AG09319 (cell line): ENCODE data around the gene CTTNBP2NL.
A peak's percentile ranks its signal among the peaks of the same experiment; 100 is the strongest.
"Not testable (repeated sequence)": the region's sequence is repeated elsewhere in the genome, so short reads cannot be mapped to it uniquely, and the experiment has no call there.

Source experiments
- DNase-seq: peaks from one replicate; pipeline ENCODE4 v3.0.0-alpha.2; 2010; ENCODE audit warnings: low read depth; ENCODE audit errors: extremely low read depth
- TF ChIP-seq, protein P1 (sequence below): IDR thresholded peaks from 2 replicates; pipeline ENCODE4 v1.5.1; 2011; ENCODE audit warnings: low read depth, mild to moderate bottlenecking, inconsistent platforms, low read length, moderate library complexity

CTTNBP2NL gene

DNA sequence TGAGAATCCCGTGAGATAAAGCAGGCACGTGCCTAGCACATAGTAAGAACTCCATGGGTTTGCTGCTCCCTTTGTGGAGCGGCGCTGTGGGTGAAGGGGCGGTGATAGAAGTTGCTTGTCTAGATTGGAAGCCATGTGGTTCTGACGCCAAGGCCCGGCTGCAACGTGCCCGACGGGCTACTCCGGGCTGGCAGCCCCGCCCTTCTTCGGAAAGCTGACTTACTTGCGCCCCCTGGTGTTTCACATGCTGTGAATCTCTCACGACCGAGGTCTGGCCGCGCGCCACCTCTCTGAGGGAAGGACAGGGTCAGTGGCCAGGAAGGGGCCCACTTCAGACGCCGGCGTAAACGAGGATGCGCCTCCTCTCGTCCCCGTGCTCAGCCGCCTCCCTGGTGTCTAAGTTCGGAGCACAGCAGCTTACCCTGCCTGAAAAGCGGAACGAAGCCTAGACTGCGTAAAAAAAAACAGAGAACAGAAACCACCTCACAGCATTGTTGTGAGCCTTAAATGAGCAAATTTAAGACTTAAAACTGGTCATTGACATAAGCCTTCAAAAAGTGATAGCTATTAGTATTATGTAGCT, 70.2 kb downstream of the CTTNBP2NL start:
- DNase-seq = peak; percentile 87
- TF ChIP-seq, protein P1, sequence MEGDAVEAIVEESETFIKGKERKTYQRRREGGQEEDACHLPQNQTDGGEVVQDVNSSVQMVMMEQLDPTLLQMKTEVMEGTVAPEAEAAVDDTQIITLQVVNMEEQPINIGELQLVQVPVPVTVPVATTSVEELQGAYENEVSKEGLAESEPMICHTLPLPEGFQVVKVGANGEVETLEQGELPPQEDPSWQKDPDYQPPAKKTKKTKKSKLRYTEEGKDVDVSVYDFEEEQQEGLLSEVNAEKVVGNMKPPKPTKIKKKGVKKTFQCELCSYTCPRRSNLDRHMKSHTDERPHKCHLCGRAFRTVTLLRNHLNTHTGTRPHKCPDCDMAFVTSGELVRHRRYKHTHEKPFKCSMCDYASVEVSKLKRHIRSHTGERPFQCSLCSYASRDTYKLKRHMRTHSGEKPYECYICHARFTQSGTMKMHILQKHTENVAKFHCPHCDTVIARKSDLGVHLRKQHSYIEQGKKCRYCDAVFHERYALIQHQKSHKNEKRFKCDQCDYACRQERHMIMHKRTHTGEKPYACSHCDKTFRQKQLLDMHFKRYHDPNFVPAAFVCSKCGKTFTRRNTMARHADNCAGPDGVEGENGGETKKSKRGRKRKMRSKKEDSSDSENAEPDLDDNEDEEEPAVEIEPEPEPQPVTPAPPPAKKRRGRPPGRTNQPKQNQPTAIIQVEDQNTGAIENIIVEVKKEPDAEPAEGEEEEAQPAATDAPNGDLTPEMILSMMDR = peak; percentile 80

DNA sequence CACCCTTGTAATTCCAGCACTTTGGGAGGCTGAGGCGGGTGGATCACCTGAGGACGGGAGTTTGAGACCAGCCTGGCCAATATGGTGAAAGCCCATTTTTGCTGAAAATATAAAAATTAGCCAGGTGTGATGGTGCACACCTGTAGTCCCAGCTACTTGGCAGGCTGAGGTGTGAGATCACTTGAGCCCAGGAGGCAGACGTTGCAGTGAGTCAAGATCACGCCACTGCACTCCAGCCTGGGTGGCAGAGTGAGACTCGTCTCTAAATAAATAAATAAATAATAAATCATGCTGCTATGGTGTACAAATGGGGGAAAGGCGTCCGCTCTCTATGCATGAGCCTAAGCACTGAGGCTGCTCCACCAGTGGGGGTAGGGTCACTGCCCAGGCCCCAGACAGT, 74.3 kb downstream of the CTTNBP2NL start:
- DNase-seq = not testable (repeated sequence)

DNA sequence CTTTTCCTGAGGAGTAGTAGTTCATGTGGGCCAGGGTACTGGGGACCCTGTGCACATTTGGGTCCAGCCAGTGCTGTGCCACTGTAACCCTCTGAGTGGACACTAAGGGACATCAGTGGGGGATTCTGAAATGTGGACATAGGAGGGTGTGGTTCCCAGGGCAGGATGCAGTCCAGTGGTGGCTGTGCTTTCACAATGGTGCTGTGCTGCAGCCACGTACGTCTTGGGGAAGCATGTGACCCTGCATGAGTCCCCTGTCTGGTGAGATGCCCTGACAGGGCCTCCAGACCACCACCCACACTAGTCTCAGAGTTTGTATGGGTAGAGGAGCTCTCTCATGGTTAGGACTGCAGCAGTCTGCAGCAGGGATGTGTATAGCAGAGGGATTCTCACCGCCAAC, 75.0 kb downstream of the CTTNBP2NL start:
- TF ChIP-seq, protein P1 = no peak
- no peak for DNase-seq

DNA sequence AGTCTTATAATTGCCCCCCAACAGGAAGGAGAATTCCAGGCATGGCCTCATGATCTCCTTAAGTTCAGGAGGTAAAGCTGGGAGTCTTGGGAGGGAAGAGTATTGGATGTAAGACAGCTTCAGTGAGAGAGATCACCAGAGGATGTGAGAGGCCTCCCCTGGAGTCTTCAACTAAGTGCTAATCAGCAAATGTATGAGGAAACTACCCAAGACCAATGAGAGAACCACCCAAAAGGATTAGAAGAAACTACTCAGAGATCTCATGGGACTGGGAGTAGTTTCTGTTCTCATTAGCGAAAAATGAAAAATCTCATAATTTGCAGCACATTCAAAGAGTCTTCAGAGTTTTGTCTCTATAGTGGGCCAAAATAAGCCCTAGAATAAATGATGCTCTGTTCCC, 76.1 kb downstream of the CTTNBP2NL start:
- no peak for DNase-seq
- TF ChIP-seq, protein P1 = no peak

DNA sequence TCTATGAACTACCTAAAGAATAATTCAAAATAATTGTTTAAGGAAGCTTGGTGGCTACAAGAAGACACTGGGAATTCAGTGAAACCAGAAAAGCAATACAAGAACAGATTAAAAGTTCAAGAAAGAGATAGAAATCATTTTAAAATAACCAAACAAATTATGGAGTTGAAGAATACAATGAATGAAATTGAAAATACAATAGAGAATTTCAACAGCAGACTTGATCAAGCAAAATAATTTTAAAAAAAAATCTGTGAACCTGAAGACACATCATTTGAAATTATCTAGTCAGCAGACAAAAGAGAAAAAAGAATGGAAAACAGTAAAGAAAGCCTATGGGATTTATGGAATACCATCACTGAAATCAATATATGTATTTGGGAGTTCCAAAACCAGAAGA, 81.5 kb downstream of the CTTNBP2NL start:
- TF ChIP-seq, protein P1 = no peak
- no peak for DNase-seq

DNA sequence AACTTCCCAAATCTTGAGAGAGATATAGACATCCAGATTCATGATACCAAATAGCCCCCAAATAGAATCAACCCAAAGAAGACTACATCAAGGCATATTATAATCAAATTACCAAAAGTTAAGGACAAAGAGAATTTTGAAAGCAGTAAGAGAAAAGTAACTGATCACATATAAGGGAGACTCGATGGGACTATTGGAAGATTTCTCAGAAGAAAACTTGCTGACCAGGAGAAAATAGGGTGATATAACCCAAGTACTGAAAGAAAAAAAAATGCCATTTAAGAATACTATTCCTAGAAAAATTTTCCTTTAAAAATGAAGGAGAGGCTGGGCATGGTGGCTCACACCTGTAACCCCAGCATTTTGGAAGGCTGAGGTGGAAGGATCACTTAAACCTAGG, 82.3 kb downstream of the CTTNBP2NL start:
- TF ChIP-seq, protein P1 = no peak
- DNase-seq = no peak

DNA sequence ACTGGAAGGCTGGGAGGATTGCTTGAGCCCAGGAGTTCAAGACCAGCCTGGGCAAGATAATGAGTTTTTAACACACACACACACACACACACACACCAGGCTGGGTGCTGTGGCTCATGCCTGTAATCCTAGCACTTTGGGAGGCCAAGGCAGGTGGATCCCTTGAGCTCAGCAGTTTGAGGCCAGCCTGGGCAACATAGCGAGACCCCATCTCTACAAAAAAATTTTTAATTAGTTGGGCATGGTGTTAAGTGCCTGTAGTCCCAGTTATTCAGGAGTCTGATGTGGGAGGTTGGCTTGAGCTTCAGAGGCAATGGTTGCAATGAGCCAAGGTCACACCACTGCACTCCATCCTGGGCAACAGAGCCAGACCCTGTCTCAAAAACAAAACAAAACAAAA, 90.0 kb downstream of the CTTNBP2NL start:
- DNase-seq = not testable (repeated sequence)

DNA sequence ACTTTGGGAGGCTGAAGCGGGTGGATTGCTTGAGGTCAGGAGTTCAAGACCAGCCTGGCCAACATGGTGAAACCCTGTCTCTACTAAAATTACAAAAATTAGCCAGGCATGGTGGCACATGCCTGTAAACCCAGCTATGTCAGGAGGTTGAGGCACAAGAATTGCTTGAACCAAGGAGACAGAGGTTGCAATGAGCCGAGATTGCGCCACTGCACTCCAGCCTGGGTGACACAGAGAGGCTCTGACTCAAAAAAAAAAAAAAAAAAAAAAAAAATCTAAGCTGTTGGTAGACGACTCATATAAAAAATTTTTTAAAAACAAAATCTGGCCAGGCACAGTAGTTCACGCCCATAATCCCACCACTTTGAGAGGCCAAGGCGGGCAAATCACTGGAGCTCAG, 91.7 kb downstream of the CTTNBP2NL start:
- DNase-seq = not testable (repeated sequence)

DNA sequence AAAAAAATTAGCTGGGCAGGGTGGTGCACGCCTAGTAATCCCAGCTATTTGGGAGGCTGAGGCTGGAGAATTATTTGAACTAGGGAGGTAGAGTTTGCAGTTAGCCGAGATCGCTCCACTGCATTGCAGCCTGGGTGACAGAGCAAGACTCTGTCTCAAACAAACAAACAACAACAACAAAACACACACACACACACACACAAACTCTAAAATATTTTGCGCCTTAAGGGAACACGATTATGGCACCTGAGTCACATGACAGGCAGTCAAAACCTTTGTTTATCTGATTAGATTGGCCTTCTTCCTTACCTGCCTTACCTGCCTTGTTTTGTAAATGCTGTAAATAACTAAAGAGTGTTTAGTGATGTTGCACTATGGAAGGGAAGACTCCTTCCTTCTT, 92.1 kb downstream of the CTTNBP2NL start:
- DNase-seq = no peak

More for the DNA sequence above, 92.1 kb downstream of the CTTNBP2NL start:
- TF ChIP-seq, protein P1 = no peak
